Tibial nerve (tissue), 4 donors: ENCODE measurements around the gene USP37. TPM values are rescaled to one million over a fixed set of nuclear protein-coding genes. Genes with fewer than 3 reads are reported as not detected.
A peak's percentile ranks its signal among the peaks of the same experiment; 100 is the strongest.

Source experiments
- DNase-seq, 2 donors: peaks; one replicate each; pipeline ENCODE4 v3.0.0-alpha.2; 2019; ENCODE audit warnings: low spot score in 2 of 2
- H3K27ac ChIP-seq, 4 donors: fragments of 200-600 bp; sonication (generic) in 3 of 4; one replicate each; pipeline ENCODE4 v1.5.1; 2017 to 2019; ENCODE audit warnings: mild to moderate bottlenecking in 1 of 4
- H3K27me3 ChIP-seq, 2 donors: fragments of 200-600 bp; sonication (generic) in 1 of 2; one replicate each; pipeline versions ENCODE4 v1.5.1 to v1.6.0; 2017 to 2019
- H3K36me3 ChIP-seq, 3 donors: fragments of 200-600 bp; sonication (generic); one replicate each; pipeline ENCODE4 v1.5.1; 2018 to 2019
- H3K4me1 ChIP-seq, 4 donors: fragments of 200-600 bp; sonication (generic) in 3 of 4; one replicate each; pipeline ENCODE4 v1.5.1; 2017 to 2019
- H3K4me3 ChIP-seq, 4 donors: fragments of 200-600 bp; sonication (generic) in 3 of 4; one replicate each; pipeline ENCODE4 v1.5.1; 2017 to 2019; ENCODE audit warnings: mild to moderate bottlenecking in 1 of 4, moderate library complexity in 1 of 4
- H3K9me3 ChIP-seq, 4 donors: fragments of 200-600 bp; sonication (generic) in 3 of 4; one replicate each; pipeline ENCODE4 v1.5.1; 2017 to 2019
- EP300 ChIP-seq, 2 donors: sonication (generic); formaldehyde crosslinking; IDR thresholded peaks; one replicate each; pipeline ENCODE4 v1.6.1; 2017; ENCODE audit warnings: antibody characterized with exemption in 2 of 2, mild to moderate bottlenecking in 1 of 2
- POLR2A ChIP-seq, 2 donors: fragments of 450-650 bp; IDR thresholded peaks; one replicate each; pipeline ENCODE4 v1.6.1; 2017; ENCODE audit warnings: antibody characterized with exemption in 2 of 2, mild to moderate bottlenecking in 2 of 2, moderate library complexity in 2 of 2
- WGBS, 2 donors: methylation state at CpG; one replicate each; pipeline ENCODE4 v1.1.5; 2018; 5-methylcytosine and 5-hydroxymethylcytosine counted together
- total RNA-seq, 4 donors: library from RNA; depleted of rRNA; stranded (reverse); fragments of >200 nt; gene quantifications; one replicate each; pipeline ENCODE4 v1.1.0, GENCODE V29; 2016
- TF ChIP-seq, protein P1 (sequence below), 5 experiments: fragments of 200-600 bp in 3 of 5; fragments of 450-650 bp in 2 of 5; sonication (generic) in 3 of 5; IDR thresholded peaks; one replicate each; pipeline ENCODE4 v1.5.1; 2016 to 2019; ENCODE audit warnings: antibody characterized with exemption in 5 of 5, mild to moderate bottlenecking in 3 of 5, moderate library complexity in 2 of 5

Gene USP37
- total RNA-seq, 4 donors from 2014 or later = 14.0 to 40.8 (median 19.9) TPM

DNA sequence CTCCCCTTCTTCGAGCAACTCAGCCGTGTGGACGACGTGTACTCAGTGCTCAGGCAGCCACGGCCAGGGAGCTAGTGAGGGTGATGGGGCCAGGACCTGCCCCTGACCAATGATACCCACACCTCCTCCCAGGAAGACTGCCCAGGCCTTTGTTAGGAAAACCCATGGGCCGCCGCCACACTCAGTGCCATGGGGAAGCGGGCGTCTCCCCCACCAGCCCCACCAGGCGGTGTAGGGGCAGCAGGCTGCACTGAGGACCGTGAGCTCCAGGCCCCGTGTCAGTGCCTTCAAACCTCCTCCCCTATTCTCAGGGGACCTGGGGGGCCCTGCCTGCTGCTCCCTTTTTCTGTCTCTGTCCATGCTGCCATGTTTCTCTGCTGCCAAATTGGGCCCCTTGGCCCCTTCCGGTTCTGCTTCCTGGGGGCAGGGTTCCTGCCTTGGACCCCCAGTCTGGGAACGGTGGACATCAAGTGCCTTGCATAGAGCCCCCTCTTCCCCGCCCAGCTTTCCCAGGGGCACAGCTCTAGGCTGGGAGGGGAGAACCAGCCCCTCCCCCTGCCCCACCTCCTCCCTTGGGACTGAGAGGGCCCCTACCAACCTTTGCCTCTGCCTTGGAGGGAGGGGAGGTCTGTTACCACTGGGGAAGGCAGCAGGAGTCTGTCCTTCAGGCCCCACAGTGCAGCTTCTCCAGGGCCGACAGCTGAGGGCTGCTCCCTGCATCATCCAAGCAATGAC, 163.6 kb downstream of the USP37 start:
- TF ChIP-seq EP300 (IDR thresholded peaks at IDR 0.05) = no peak
- no peak for TF ChIP-seq POLR2A (IDR thresholded peaks at IDR 0.05)
- TF ChIP-seq, protein P1, sequence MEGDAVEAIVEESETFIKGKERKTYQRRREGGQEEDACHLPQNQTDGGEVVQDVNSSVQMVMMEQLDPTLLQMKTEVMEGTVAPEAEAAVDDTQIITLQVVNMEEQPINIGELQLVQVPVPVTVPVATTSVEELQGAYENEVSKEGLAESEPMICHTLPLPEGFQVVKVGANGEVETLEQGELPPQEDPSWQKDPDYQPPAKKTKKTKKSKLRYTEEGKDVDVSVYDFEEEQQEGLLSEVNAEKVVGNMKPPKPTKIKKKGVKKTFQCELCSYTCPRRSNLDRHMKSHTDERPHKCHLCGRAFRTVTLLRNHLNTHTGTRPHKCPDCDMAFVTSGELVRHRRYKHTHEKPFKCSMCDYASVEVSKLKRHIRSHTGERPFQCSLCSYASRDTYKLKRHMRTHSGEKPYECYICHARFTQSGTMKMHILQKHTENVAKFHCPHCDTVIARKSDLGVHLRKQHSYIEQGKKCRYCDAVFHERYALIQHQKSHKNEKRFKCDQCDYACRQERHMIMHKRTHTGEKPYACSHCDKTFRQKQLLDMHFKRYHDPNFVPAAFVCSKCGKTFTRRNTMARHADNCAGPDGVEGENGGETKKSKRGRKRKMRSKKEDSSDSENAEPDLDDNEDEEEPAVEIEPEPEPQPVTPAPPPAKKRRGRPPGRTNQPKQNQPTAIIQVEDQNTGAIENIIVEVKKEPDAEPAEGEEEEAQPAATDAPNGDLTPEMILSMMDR (IDR thresholded peaks at IDR 0.05) = no peak
- no peak for DNase-seq
- Histone ChIP-seq H3K27ac (peak overlapping the region; percentile 53 to 97 (median 91)), H3K9me3 (no peaks in the 10 kb centered on the region), H3K36me3 (peaks cover 0 to 41% (median 4%) of the 10 kb centered on the region in 3 donors), H3K4me1 (peaks cover 0 to 71% (median 44%) of the 10 kb centered on the region in 4 donors), H3K27me3 (no peaks in the 10 kb centered on the region), H3K4me3 (no peak overlapping the region)
- WGBS, 2 donors = 60 to 63% methylated on average over 16 of the region's 16 CpGs

DNA sequence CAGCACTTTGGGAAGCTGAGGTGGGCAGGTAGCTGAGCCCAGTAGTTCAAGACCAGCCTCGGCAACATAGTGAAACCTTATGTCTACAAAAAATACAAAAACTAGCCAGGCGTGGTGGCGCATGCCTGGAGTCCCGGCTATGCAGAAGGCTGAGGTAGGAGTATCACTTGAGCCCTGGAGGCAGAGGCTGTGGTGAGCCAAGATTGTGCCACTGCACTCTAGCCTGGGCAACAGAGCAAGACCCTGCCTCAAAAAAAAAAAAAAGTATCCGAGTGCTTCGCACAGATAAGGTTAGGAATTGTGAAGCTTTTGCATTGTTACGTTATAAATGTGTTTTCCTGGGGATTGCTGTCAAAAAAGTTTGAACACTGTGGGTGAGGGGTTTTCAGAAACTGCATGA, 164.3 kb downstream of the USP37 start:
- no peak for TF ChIP-seq EP300 (IDR thresholded peaks at IDR 0.05)
- TF ChIP-seq, protein P1 (IDR thresholded peaks at IDR 0.05) = no peak
- TF ChIP-seq POLR2A (IDR thresholded peaks at IDR 0.05) = no peak
- WGBS, 2 donors = 72 to 77% methylated on average over 7 of the region's 7 CpGs
- Histone ChIP-seq H3K9me3 (no peaks in the 10 kb centered on the region), H3K36me3 (peaks cover 0 to 41% (median 4%) of the 10 kb centered on the region in 3 donors), H3K4me1 (peaks cover 0 to 71% (median 44%) of the 10 kb centered on the region in 4 donors), H3K27ac (peak overlapping the region in 3 of 4 donors; percentile 87 to 97 (median 95)), H3K4me3 (no peak overlapping the region), H3K27me3 (no peaks in the 10 kb centered on the region)
- DNase-seq = no peak

DNA sequence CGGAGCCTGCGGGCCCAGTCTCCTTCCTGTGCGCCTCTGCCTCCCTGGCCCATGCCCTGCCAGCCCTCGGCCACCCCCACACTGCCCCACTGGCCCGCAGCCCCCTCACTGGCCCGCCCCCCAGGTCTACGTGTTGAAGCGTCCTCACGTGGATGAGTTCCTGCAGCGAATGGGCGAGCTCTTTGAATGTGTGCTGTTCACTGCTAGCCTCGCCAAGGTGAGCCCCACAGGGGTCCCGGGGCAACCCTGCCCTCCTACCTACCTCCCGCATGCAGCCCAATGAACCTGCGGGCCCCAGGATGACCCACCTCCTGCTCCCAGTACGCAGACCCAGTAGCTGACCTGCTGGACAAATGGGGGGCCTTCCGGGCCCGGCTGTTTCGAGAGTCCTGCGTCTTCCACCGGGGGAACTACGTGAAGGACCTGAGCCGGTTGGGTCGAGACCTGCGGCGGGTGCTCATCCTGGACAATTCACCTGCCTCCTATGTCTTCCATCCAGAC, 165.2 kb downstream of the USP37 start:
- Histone ChIP-seq H3K4me3 (peak overlapping the region in 1 of 4 donors; percentile 91), H3K36me3 (peaks cover 0 to 41% (median 4%) of the 10 kb centered on the region in 3 donors), H3K4me1 (peaks cover 0 to 71% (median 46%) of the 10 kb centered on the region in 4 donors), H3K27me3 (no peaks in the 10 kb centered on the region), H3K9me3 (no peaks in the 10 kb centered on the region), H3K27ac (peak overlapping the region in 3 of 4 donors; percentile 96 to 100 (median 99))
- TF ChIP-seq POLR2A (IDR thresholded peaks at IDR 0.05) = no peak
- TF ChIP-seq EP300 (IDR thresholded peaks at IDR 0.05) = no peak
- TF ChIP-seq, protein P1 (IDR thresholded peaks at IDR 0.05) = no peak
- 72 to 87% methylated on average over 20 to 21 of the region's 26 CpGs for WGBS, 2 donors
- DNase-seq = no peak

- TF ChIP-seq POLR2A (IDR thresholded peaks at IDR 0.05) (no peak), EP300 (IDR thresholded peaks at IDR 0.05) (no peak)
- TF ChIP-seq, protein P1 (IDR thresholded peaks at IDR 0.05) = no peak
- Histone ChIP-seq H3K36me3 (peaks cover 0 to 41% (median 4%) of the 10 kb centered on the region in 3 donors), H3K4me1 (peaks cover 0 to 71% (median 46%) of the 10 kb centered on the region in 4 donors), H3K27me3 (no peaks in the 10 kb centered on the region), H3K4me3 (peak overlapping the region in 1 of 4 donors; percentile 91), H3K9me3 (no peaks in the 10 kb centered on the region), H3K27ac (peak overlapping the region in 3 of 4 donors; percentile 96 to 100 (median 99))
- WGBS, 2 donors = 58 to 60% methylated on average over 2 to 8 of the region's 8 CpGs
- no peak for DNase-seq
Observed at GRCh38 chr2:218402491-218402901, 165.7 kb downstream of the USP37 start.

DNA sequence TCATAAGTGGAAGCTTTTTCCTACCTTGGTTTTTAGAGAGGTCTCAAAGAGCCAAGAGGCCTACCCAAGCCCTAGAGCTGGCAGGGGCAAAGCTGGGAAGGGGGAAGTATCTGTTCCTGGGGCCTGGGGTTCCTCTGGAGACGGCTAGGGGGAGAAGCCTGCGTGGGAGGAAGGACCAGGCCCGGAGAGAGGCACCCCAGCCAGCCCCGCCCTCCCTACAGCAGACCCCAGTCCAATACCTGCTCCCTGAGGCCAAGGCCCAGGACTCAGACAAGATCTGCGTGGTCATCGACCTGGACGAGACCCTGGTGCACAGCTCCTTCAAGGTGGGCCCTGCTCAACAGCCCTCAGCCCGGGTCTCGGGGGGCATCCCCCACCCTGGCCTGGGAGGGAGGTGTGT, 166.3 kb downstream of the USP37 start:
- Histone ChIP-seq H3K36me3 (peaks cover 0 to 41% (median 4%) of the 10 kb centered on the region in 3 donors), H3K4me1 (peaks cover 0 to 69% (median 46%) of the 10 kb centered on the region in 4 donors), H3K4me3 (peak overlapping the region in 3 of 4 donors; percentile 91 to 98 (median 98)), H3K27ac (peak overlapping the region; percentile 96 to 100 (median 98)), H3K9me3 (no peaks in the 10 kb centered on the region), H3K27me3 (no peaks in the 10 kb centered on the region)
- 52 to 64% methylated on average over 8 to 9 of the region's 9 CpGs for WGBS, 2 donors
- TF ChIP-seq POLR2A (IDR thresholded peaks at IDR 0.05) = no peak
- DNase-seq = no peak
